Measurements from ENCODE around the gene LHFPL6.

DNA sequence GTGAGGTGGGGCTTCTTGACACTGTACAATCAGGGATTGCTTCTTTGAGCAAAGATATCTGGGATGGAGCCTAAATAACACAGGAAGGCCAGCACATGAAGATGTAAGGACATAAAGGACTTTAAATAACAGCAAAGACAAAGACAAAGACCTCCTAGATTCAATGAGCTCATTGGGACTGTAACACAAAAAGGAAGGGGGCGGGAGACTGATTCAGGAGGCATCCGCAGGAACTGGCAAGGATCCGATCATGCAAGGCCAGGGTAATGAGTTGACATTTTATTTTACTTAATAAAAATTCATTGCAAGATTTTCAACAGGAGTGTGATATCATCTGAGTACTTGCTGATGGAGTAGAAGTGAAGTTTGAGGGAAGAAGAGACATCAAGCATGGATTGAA lies 121.5 kb downstream of the LHFPL6 start:
- TF ChIP-seq, protein P1, sequence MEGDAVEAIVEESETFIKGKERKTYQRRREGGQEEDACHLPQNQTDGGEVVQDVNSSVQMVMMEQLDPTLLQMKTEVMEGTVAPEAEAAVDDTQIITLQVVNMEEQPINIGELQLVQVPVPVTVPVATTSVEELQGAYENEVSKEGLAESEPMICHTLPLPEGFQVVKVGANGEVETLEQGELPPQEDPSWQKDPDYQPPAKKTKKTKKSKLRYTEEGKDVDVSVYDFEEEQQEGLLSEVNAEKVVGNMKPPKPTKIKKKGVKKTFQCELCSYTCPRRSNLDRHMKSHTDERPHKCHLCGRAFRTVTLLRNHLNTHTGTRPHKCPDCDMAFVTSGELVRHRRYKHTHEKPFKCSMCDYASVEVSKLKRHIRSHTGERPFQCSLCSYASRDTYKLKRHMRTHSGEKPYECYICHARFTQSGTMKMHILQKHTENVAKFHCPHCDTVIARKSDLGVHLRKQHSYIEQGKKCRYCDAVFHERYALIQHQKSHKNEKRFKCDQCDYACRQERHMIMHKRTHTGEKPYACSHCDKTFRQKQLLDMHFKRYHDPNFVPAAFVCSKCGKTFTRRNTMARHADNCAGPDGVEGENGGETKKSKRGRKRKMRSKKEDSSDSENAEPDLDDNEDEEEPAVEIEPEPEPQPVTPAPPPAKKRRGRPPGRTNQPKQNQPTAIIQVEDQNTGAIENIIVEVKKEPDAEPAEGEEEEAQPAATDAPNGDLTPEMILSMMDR (conservative IDR thresholded peaks at IDR 0.05), result no peak
- TF ChIP-seq EZH2 (IDR thresholded peaks at IDR 0.05; ENCODE audit: low read depth), result no peak

Data from PC-9 (cell line).